Measurements from ENCODE around the gene MRPL53. TPM values are rescaled to one million over a fixed set of nuclear protein-coding genes. Genes with fewer than 3 reads are reported as not detected.

The MRPL53 gene
- total and polyA plus RNA-seq, 2 of the 13 experiments (the other 11 are each of a cell fraction or from before 2014, with no cell fraction given), result 34.3 to 51.9 TPM

GRCh38 chr2:74483675-74484164, 11.2 kb upstream of the MRPL53 start (continued):
- TF ChIP-seq HMGXB3 (CRISPR knock-in tag; IDR thresholded peaks at IDR 0.05; ENCODE audit: borderline replicate concordance), result 0 out of 2 replicates have a peak, but pooled peaks have one; percentile 4
- peak; percentile 69 for TF ChIP-seq ZNF770 (CRISPR knock-in tag; IDR thresholded peaks at IDR 0.05)

Data from HepG2 (cell line).